Suprapubic skin (tissue), 4 donors: ENCODE results near the gene POLR3E. TPM values are rescaled to one million over a fixed set of nuclear protein-coding genes. Genes with fewer than 3 reads are reported as not detected.
A peak's percentile ranks its signal among the peaks of the same experiment; 100 is the strongest.

Experiments used
- DNase-seq, 2 donors: peaks; one replicate each; pipeline ENCODE4 v3.0.0-alpha.2; 2019; ENCODE audit warnings: low spot score in 2 of 2
- H3K27ac ChIP-seq: fragments of 200-600 bp; sonication (generic); one replicate; pipeline ENCODE4 v1.5.1; 2019
- H3K27me3 ChIP-seq: fragments of 200-600 bp; sonication (generic); one replicate; pipeline ENCODE4 v1.5.1; 2019
- H3K36me3 ChIP-seq: fragments of 200-600 bp; sonication (generic); one replicate; pipeline ENCODE4 v1.5.1; 2019
- H3K4me1 ChIP-seq: fragments of 200-600 bp; sonication (generic); one replicate; pipeline ENCODE4 v1.5.1; 2019
- H3K4me3 ChIP-seq: fragments of 200-600 bp; sonication (generic); one replicate; pipeline ENCODE4 v1.5.1; 2019; ENCODE audit warnings: mild to moderate bottlenecking
- H3K9me3 ChIP-seq: fragments of 200-600 bp; sonication (generic); one replicate; pipeline ENCODE4 v1.5.1; 2019
- EP300 ChIP-seq: sonication (generic); formaldehyde crosslinking; IDR thresholded peaks from one replicate; pipeline ENCODE4 v1.6.1; 2017; ENCODE audit warnings: antibody characterized with exemption
- POLR2A ChIP-seq, 2 donors: fragments of 450-650 bp; IDR thresholded peaks; one replicate each; pipeline ENCODE4 v1.6.1; 2017; ENCODE audit warnings: antibody characterized with exemption in 2 of 2, mild to moderate bottlenecking in 2 of 2, moderate library complexity in 2 of 2
- POLR2AphosphoS5 ChIP-seq, 3 donors: sonication (generic); formaldehyde crosslinking; IDR thresholded peaks; one replicate each; pipeline ENCODE4 v1.6.1; 2017; ENCODE audit warnings: antibody characterized with exemption in 3 of 3
- WGBS: methylation state at CpG from one replicate; pipeline ENCODE4 v1.1.5; 2018; 5-methylcytosine and 5-hydroxymethylcytosine counted together
- total RNA-seq, 4 donors: library from RNA; depleted of rRNA; stranded (reverse); fragments of >200 nt; gene quantifications; one replicate each; pipeline ENCODE4 v1.1.0, GENCODE V29; 2016
- TF ChIP-seq, protein P1 (sequence below), 2 donors: fragments of 200-600 bp in 1 of 2; fragments of 450-650 bp in 1 of 2; sonication (generic) in 1 of 2; IDR thresholded peaks; one replicate each; pipeline ENCODE4 v1.5.1; 2016 to 2019; ENCODE audit warnings: antibody characterized with exemption in 2 of 2, mild to moderate bottlenecking in 1 of 2, moderate library complexity in 1 of 2

The POLR3E gene
- total RNA-seq, 4 donors from 2014 or later: 63.3 to 116 (median 89.0) TPM

GRCh38 chr16:22373662-22374310, 76.6 kb downstream of the POLR3E start:
- Histone ChIP-seq H3K9me3 (no peaks in the 10 kb centered on the region), H3K27me3 (no peaks in the 10 kb centered on the region), H3K27ac (peak overlapping the region; percentile 82), H3K4me1 (peaks cover 52% of the 10 kb centered on the region), H3K36me3 (no peaks in the 10 kb centered on the region), H3K4me3 (peak overlapping the region; percentile 89)
- DNase-seq: peak; percentile 72 to 84
- no peak for TF ChIP-seq POLR2A (IDR thresholded peaks at IDR 0.05)
- TF ChIP-seq, protein P1, sequence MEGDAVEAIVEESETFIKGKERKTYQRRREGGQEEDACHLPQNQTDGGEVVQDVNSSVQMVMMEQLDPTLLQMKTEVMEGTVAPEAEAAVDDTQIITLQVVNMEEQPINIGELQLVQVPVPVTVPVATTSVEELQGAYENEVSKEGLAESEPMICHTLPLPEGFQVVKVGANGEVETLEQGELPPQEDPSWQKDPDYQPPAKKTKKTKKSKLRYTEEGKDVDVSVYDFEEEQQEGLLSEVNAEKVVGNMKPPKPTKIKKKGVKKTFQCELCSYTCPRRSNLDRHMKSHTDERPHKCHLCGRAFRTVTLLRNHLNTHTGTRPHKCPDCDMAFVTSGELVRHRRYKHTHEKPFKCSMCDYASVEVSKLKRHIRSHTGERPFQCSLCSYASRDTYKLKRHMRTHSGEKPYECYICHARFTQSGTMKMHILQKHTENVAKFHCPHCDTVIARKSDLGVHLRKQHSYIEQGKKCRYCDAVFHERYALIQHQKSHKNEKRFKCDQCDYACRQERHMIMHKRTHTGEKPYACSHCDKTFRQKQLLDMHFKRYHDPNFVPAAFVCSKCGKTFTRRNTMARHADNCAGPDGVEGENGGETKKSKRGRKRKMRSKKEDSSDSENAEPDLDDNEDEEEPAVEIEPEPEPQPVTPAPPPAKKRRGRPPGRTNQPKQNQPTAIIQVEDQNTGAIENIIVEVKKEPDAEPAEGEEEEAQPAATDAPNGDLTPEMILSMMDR (IDR thresholded peaks at IDR 0.05): no peak
- TF ChIP-seq POLR2AphosphoS5 (IDR thresholded peaks at IDR 0.05): no peak
- TF ChIP-seq EP300: no peak
- WGBS: under 1% methylated on average over 39 of the region's 51 CpGs

- TF ChIP-seq POLR2AphosphoS5 (IDR thresholded peaks at IDR 0.05): peak in 1 of 3 donors; percentile 27
- peak in 1 of 2 donors; percentile 44 for TF ChIP-seq POLR2A (IDR thresholded peaks at IDR 0.05)
- TF ChIP-seq, protein P1 (IDR thresholded peaks at IDR 0.05): no peak
- TF ChIP-seq EP300: no peak
- DNase-seq: peak; percentile 99
- H3K4me1 ChIP-seq: peaks cover 46% of the 10 kb centered on the region
- no peaks in the 10 kb centered on the region for H3K36me3 ChIP-seq
- WGBS: 0% methylated on average over 56 of the region's 96 CpGs
- H3K27ac ChIP-seq: peak within 1 kb of the TSS; percentile 82
- H3K9me3 ChIP-seq: no peaks in the 10 kb centered on the region
- no peaks in the 10 kb centered on the region for H3K27me3 ChIP-seq
- peak within 1 kb of the TSS; percentile 89 for H3K4me3 ChIP-seq
Measured at GRCh38 chr16:22374311-22375116, 77.3 kb downstream of the POLR3E start, which contains the start of gene CDR2. Gene CDR2 (minus strand): TSS chr16:22374619. CDS start chr16:22374309, 310 bp downstream.

GRCh38 chr16:22375117-22375962, 78.1 kb downstream of the POLR3E start:
- TF ChIP-seq EP300: no peak
- TF ChIP-seq, protein P1 (IDR thresholded peaks at IDR 0.05): no peak
- no peak for TF ChIP-seq POLR2AphosphoS5 (IDR thresholded peaks at IDR 0.05)
- no peak for TF ChIP-seq POLR2A (IDR thresholded peaks at IDR 0.05)
- H3K4me1 ChIP-seq: peaks cover 39% of the 10 kb centered on the region
- no peaks in the 10 kb centered on the region for H3K9me3 ChIP-seq
- 37% methylated on average over 25 of the region's 28 CpGs for WGBS
- H3K27ac ChIP-seq: peak overlapping the region; percentile 82
- H3K4me3 ChIP-seq: peak overlapping the region; percentile 89
- H3K36me3 ChIP-seq: no peaks in the 10 kb centered on the region
- H3K27me3 ChIP-seq: no peaks in the 10 kb centered on the region
- DNase-seq: no peak

DNA sequence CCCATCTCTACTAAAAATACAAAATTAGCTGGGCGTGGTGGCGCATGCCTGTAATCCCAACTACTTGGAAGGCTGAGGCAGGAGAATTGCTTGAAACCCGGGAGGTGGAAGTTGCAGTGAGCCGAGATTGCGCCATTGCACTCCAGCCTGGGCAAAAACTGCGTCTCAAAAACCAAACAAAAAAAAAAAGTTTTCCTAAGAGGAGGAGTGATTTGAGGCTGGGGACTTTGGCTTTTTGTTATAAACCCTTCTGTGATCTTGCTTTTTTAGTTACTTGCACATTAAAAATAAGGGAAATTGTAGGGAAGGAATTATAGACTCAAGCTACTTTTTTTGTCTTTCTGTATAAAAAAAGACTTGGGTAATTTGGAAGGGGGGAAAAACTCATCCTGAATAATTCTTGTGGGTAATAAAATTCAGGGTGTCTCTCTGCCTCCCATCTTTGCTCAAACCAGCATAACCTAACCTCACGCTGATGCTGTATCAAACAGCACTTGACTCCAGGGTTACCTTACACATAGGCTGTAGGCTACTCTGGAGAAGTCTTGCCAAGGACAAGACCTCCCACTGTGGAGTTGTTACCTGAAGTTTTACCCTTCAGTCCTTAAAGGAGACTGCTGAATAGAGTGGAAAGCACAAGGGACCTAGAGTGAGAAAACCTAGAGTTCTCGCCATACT, 78.9 kb downstream of the POLR3E start:
- DNase-seq: no peak
- Histone ChIP-seq H3K4me3 (no peak overlapping the region), H3K9me3 (no peaks in the 10 kb centered on the region), H3K27ac (no peak overlapping the region), H3K36me3 (no peaks in the 10 kb centered on the region), H3K27me3 (no peaks in the 10 kb centered on the region), H3K4me1 (peaks cover 34% of the 10 kb centered on the region)
- WGBS: 68% methylated on average over 8 of the region's 8 CpGs
- TF ChIP-seq EP300 (no peak), POLR2A (IDR thresholded peaks at IDR 0.05) (no peak), POLR2AphosphoS5 (IDR thresholded peaks at IDR 0.05) (no peak)
- TF ChIP-seq, protein P1 (IDR thresholded peaks at IDR 0.05): no peak
